ENCODE measurements around the gene RIC8A.

DNA sequence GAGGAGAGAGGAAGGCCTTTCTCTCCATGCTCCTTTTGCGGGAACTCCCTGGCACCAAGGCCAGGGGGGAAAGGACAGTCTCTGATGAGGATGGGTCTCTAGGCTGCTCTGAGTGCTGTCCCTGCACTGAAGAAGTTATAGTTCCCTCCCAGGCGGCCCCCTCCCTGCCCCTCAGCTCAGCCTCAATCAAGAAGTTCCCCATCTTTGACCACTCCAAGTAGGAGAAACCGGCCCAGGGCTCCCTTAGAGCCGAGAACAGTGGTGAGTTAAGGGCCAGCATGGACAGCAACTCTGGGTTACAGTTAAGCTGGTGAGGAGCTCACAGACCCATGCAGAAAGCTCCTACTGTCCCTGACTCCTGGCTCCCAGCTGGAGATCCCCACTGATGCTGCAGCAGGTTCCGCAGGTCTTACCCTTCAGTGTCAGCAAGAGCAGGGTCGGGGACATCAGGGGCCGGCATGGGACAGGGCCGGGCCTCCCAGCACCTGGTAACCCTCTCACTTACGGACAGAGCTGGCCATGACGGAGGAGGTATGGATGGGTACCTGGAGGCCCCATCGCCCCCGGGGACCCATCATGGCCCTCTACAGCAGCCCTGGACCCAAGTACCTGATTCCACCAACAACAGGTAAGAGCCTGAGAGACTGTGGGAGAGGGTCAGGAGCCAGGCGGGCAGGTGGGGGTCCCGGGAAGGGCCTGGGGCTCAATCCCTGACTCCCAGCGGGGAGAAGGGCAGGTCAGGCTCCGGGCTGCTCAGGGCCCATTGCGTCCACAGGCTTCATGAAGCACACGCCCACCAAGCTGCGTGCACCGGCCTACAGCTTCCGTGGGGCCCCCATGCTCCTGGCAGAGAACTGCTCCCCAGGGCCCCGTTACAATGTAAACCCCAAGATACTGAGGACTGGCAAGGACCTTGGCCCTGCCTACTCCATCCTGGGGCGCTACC is 10.4 kb upstream of the RIC8A start:
- TF ChIP-seq, protein P1, sequence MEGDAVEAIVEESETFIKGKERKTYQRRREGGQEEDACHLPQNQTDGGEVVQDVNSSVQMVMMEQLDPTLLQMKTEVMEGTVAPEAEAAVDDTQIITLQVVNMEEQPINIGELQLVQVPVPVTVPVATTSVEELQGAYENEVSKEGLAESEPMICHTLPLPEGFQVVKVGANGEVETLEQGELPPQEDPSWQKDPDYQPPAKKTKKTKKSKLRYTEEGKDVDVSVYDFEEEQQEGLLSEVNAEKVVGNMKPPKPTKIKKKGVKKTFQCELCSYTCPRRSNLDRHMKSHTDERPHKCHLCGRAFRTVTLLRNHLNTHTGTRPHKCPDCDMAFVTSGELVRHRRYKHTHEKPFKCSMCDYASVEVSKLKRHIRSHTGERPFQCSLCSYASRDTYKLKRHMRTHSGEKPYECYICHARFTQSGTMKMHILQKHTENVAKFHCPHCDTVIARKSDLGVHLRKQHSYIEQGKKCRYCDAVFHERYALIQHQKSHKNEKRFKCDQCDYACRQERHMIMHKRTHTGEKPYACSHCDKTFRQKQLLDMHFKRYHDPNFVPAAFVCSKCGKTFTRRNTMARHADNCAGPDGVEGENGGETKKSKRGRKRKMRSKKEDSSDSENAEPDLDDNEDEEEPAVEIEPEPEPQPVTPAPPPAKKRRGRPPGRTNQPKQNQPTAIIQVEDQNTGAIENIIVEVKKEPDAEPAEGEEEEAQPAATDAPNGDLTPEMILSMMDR (IDR thresholded peaks at IDR 0.05) = no peak
- TF ChIP-seq POLR2A (IDR thresholded peaks at IDR 0.05) (no peak), EP300 (IDR thresholded peaks at IDR 0.05) (no peak)
